Activated CD4-positive, alpha-beta T cell treated with anti-CD3 and anti-CD28 coated beads for 36 hours (primary cell): ENCODE results near the gene PPM1M. TPM values are rescaled to one million over a fixed set of nuclear protein-coding genes. Genes with fewer than 3 reads are reported as not detected.

Source experiments
- ATAC-seq: fragments of 200-7000 bp; cut with Tn5 transposase; one replicate; pipeline ENCODE4 v1.10.0; 2021; ENCODE audit warnings: mild to moderate bottlenecking, moderate library complexity
- CTCF ChIA-PET: fragments of 350-600 bp; sonication (Branson Sonifier 250); formaldehyde crosslinking; loops from one replicate; lab custom pipeline; 2021; ENCODE audit warnings: antibody characterized with exemption; lab: Charles Lee
- POLR2A ChIA-PET: fragments of 350-600 bp; sonication (Branson Sonifier 250); formaldehyde crosslinking; loops from one replicate; lab custom pipeline; 2021; ENCODE audit warnings: antibody characterized with exemption, inconsistent platforms; lab: Charles Lee
- DNase-seq: peaks from one replicate; pipeline ENCODE4 v3.0.0-alpha.2; 2020
- H3K27ac Mint-ChIP-seq: one replicate; pipeline ENCODE4 v1.8.0; 2021; ENCODE audit warnings: mixed read lengths
- H3K27me3 Mint-ChIP-seq: one replicate; pipeline ENCODE4 v1.8.0; 2021; ENCODE audit warnings: mixed read lengths
- H3K36me3 Mint-ChIP-seq: one replicate; pipeline ENCODE4 v1.8.0; 2021; ENCODE audit warnings: low read depth, mixed read lengths
- H3K4me1 Mint-ChIP-seq: one replicate; pipeline ENCODE4 v1.8.0; 2021; ENCODE audit warnings: mixed read lengths
- H3K4me3 Mint-ChIP-seq: one replicate; pipeline ENCODE4 v1.8.0; 2021; ENCODE audit warnings: mild to moderate bottlenecking, moderate library complexity, mixed read lengths
- H3K9me3 Mint-ChIP-seq: one replicate; pipeline ENCODE4 v1.8.0; 2021; ENCODE audit warnings: low read depth, mixed read lengths
- intact Hi-C, 2 experiments: fragments of 100-400 bp; cut with DNase I in 1 of 2; cut with micrococcal nuclease in 1 of 2; formaldehyde crosslinking; loops; one replicate each; pipeline versions ENCODE4 v1.14.2 to v1.15.1; 2022 to 2024; cut with DNase I, micrococcal nuclease
- total RNA-seq, 2 experiments: library from RNA; stranded (reverse); gene quantifications; one replicate each; pipeline ENCODE4 v1.2.3, GENCODE V29; 2021

The PPM1M gene
- total RNA-seq, 2 experiments from 2014 or later: 52.9 to 59.2 TPM

DNA sequence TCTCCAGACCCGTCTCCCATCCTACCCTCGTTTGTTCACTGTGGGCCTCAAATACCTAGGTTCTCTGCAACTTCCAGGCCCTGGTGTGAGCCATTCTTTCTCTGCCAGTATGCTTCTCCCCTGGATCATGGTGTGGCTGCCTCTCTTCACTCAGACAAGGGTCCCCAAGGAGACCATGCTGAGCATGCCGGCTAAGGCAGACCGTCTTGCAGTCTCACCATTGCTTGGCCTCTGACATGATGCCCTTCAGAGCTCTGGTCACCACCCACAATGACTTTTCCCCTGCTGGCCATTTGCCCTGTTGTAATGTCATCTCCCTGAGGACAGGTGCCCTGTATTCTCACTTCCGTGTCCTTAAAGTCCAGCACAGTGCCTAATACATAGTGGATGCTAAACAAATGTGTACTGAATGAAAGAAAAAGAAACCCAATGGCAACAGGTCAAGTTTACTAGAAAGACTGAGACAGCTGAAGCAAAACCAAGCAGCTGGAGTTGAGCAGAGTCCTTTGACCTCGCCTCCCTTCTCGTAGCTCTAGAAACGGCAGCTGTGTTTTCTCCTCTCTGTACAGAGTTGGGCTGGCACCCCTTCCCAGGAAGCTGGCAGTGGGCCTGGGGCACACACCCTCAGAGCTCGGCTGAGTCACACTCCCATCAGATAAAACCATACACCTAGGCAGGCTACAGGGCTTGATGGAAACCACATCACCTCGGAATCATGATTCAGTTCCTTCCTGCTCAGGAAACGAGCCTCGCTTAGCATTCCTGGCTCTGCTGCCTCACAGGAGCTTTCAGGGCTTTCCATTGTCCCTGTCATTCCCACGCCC lies 28.8 kb upstream of the PPM1M start:
- ATAC-seq (peak; percentile 68), DNase-seq (peak; percentile 66)
- ChIA-PET CTCF (interaction anchor here (0.6 to 11.1 kb wide), 14 partner anchors 9 to 310 kb away, joined by 3 to 191 read pairs (median 4); partner anchors contain the start of gene TLR9), POLR2A (interaction anchor here (1.0 kb wide), 1 partner anchor 14 kb away, joined by 3 read pairs; no protein-coding TSS in a partner anchor)
- Mint-ChIP-seq H3K4me3 (peak overlapping the region; percentile 21), H3K36me3 (peaks cover 40% of the 10 kb centered on the region), H3K4me1 (peaks cover 48% of the 10 kb centered on the region), H3K27me3 (no peaks in the 10 kb centered on the region), H3K9me3 (no peaks in the 10 kb centered on the region), H3K27ac (peak overlapping the region; percentile 85)
- intact Hi-C loops: no loop called here

DNA sequence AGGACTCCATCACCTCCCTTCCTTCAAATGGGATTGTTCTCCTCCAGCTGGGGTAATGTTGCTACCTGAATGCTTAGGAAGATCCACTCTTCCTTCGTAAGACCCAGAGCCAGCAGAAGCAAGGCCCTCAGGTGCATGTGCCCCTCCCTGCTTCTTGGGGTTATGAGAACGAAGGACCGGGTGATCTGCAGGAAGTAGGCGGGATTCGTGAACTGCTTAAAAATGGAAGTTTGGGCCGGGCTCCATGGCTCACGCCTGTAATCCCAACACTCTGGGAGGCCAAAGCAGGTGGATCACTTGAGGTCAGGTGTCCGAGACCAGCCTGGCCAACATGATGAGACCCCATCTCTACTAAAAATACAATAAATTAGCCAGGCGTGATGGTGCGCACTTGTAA lies 28.2 kb upstream of the PPM1M start:
- Mint-ChIP-seq H3K27me3 (no peaks in the 10 kb centered on the region), H3K4me1 (peaks cover 54% of the 10 kb centered on the region), H3K36me3 (peaks cover 34% of the 10 kb centered on the region), H3K9me3 (no peaks in the 10 kb centered on the region), H3K27ac (peak overlapping the region; percentile 85), H3K4me3 (peak overlapping the region; percentile 21)
- ATAC-seq: peak; percentile 15
- DNase-seq: no peak
- POLR2A ChIA-PET: no interaction called here
- intact Hi-C loops: no loop called here
- CTCF ChIA-PET: interaction anchor here (0.8 to 11.1 kb wide), 13 partner anchors 8 to 195 kb away, joined by 3 to 191 read pairs (median 4); partner anchors contain the start of gene TLR9

DNA sequence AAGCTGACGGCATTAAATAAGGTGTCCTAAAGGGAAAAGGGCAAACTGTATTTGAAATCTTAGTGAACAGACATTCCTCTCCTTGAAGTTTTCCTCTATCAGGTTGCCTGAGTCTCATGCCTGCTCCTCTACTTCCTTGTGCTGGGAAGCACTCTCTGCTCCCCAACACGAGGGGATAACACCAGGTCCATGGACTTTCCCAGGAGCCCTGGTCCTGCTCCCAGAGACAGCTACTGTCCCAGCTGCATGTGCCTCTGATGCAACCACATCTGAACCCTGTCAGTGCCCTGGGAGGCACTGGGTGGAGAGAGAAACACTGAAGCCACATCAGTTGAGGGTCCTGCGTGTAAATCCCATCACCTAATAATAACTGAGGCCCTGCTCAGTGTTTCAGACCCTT lies 27.5 kb upstream of the PPM1M start:
- ChIA-PET CTCF (interaction anchor here (1.2 to 11.1 kb wide), 8 partner anchors 12 to 137 kb away, joined by 3 to 191 read pairs (median 4); partner anchors contain the start of gene TWF2), POLR2A (interaction anchor here (0.6 kb wide), 1 partner anchor 16 kb away, joined by 3 read pairs; no protein-coding TSS in a partner anchor)
- DNase-seq: peak; percentile 12
- H3K9me3 Mint-ChIP-seq: no peaks in the 10 kb centered on the region
- peaks cover 28% of the 10 kb centered on the region for H3K36me3 Mint-ChIP-seq
- peak overlapping the region; percentile 85 for H3K27ac Mint-ChIP-seq
- intact Hi-C loops: no loop called here
- no peak overlapping the region for H3K4me3 Mint-ChIP-seq
- no peaks in the 10 kb centered on the region for H3K27me3 Mint-ChIP-seq
- peaks cover 61% of the 10 kb centered on the region for H3K4me1 Mint-ChIP-seq
- no peak for ATAC-seq

DNA sequence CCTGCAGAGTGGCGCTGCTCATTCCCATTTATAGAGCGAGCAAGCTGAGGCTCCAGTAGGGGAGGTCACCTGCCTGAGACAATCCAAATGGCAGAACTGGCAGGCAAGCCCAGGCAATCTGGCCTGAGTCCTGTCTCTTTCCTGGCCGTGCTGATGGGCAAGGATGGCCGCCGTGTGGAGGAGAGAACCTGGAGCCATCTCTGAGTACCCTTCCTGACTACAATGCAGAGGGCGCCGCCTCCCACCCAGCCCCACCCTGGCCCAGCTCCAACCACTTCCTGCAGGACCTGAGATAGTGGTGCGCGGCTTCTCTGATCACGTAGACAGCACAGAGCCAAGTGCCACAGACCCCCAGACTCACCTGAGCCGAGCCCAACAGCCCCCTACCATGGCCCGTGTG lies 27.1 kb upstream of the PPM1M start:
- no peaks in the 10 kb centered on the region for H3K9me3 Mint-ChIP-seq
- H3K4me1 Mint-ChIP-seq: peaks cover 65% of the 10 kb centered on the region
- no peak overlapping the region for H3K4me3 Mint-ChIP-seq
- DNase-seq: peak; percentile 65
- H3K36me3 Mint-ChIP-seq: peaks cover 26% of the 10 kb centered on the region
- ChIA-PET CTCF (interaction anchor here (1.2 to 11.1 kb wide), 6 partner anchors 12 to 120 kb away, joined by 3 to 191 read pairs (median 42); partner anchors contain the start of gene TWF2), POLR2A (interaction anchor here (0.6 kb wide), 1 partner anchor 17 kb away, joined by 3 read pairs; no protein-coding TSS in a partner anchor)
- ATAC-seq: no peak
- peak overlapping the region; percentile 85 for H3K27ac Mint-ChIP-seq
- intact Hi-C loops: no loop called here
- H3K27me3 Mint-ChIP-seq: no peaks in the 10 kb centered on the region

DNA sequence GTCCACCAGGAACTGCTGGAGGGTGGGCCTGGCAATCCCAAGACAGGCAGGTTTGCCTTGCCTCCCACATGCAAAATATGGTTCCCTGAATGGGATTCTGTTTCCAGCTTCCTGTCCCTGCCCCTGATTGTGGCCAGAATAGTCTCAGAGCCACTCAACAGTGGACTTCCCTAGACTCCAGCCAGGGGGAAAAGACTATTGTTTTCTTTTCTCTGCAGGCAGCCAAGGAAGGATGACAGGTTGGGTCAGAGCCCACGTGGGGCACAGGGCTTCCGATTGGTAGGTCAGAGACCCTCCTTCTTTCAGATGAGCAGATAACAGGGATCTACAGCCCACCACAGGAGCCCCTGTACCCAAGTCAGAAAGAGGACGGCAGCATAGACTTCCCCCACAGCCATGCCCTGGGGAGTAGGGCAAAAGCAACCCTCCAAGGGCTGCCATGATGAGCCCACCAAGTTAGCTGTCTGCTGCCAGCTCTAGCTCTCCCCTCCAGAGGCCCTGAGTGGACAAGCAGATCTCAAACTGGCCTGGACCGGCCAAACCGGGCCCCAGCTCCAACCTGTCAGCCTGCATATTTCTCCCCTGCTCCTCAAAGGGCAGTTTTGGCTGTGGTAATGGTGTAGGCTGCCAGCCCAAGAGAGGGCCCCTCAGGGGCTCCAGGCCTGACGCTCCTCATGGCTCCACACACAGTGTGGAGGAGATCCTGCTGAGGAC lies 26.5 kb upstream of the PPM1M start:
- CTCF ChIA-PET: interaction anchor here (0.5 to 11.1 kb wide), 16 partner anchors 13 to 959 kb away, joined by 3 to 191 read pairs (median 6); partner anchors contain the start of genes DUSP7, POC1A, TWF2 and WDR82

DNA sequence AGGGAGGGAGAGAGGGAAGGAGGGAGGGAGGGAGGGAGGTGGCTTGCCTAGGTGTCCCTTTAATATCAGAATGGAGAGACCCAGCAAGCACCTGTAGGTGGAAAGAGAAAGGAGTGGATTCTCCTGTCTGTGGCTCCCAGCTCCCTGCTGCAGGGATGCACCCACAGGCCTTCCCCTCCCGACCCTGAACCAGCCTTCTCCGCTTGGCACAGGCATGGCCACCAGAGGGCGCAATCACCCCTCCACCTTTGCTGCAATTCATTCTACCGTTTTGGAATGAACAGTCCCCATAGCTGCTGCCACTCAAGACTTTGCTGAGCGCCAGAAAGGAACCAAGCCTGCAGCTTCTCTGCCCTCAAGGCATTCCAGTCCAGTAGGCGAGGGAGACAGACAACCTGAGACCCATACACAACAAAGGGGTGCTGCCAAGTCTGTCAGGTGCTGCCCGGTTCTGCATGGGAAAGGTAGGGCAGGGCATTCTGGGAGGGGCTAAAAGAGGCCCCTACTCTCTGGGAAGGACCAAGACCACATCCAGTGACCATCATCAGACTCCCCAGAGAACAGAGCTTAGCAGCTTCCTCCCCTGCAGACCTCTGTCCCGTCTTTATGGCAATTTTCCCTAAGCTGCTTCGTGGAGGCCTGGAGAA lies 25.1 kb upstream of the PPM1M start:
- H3K4me1 Mint-ChIP-seq: peaks cover 83% of the 10 kb centered on the region

More for the DNA sequence above, 26.5 kb upstream of the PPM1M start:
- no peak overlapping the region for H3K4me3 Mint-ChIP-seq
- no peaks in the 10 kb centered on the region for H3K27me3 Mint-ChIP-seq
- no peak for ATAC-seq
- POLR2A ChIA-PET: interaction anchor here (0.6 kb wide), 2 partner anchors 60 to 131 kb away, joined by 3 read pairs; no protein-coding TSS in a partner anchor
- peak; percentile 7 for DNase-seq
- peaks cover 20% of the 10 kb centered on the region for H3K36me3 Mint-ChIP-seq
- H3K4me1 Mint-ChIP-seq: peaks cover 71% of the 10 kb centered on the region
- peak overlapping the region; percentile 72 for H3K27ac Mint-ChIP-seq
- no peaks in the 10 kb centered on the region for H3K9me3 Mint-ChIP-seq
- intact Hi-C loops: no loop called here

DNA sequence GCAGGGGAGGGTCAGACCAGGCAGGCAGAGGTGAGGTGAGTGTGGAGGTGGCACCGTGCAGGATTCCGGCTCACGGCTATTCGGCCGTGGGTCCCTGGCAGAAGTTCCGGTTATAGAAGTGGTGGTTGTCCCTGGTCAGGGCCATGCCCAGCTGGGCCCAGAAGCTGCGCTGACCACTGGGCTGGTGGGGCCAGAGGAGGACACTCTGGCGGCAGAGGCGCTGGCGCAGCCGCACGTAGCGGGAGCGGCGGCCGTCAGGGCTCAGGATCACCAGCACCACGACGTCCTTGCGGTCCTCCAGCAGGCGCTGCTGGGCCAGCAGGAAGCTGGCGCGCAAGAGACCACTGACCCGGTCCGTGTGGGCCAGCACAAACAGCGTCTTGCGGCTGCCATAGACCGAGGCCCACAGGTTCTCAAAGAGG lies 24.4 kb upstream of the PPM1M start:
- ChIA-PET CTCF (interaction anchor here (0.6 to 11.1 kb wide), 28 partner anchors 8 to 227 kb away, joined by 3 to 191 read pairs (median 5); partner anchors contain the start of genes DNAH1, GLYCTK, POC1A and PPM1M), POLR2A (interaction anchor here (1.0 to 1.3 kb wide), 3 partner anchors 25 to 58 kb away, joined by 3 to 4 read pairs (median 4); no protein-coding TSS in a partner anchor)
- peak overlapping the region; percentile 64 for H3K4me3 Mint-ChIP-seq
- DNase-seq: peak; percentile 6
- peaks cover 7% of the 10 kb centered on the region for H3K36me3 Mint-ChIP-seq
- H3K9me3 Mint-ChIP-seq: no peaks in the 10 kb centered on the region
- ATAC-seq: no peak
- H3K27me3 Mint-ChIP-seq: no peaks in the 10 kb centered on the region
- intact Hi-C loops: loop anchor here (5.0 to 10.0 kb wide), 3 partner anchors 224 to 226 kb away; partner anchors contain the start of genes SEMA3G (in 2 of the 2) and RPL29 (in 1 of the 2)
- peak overlapping the region; percentile 77 for H3K27ac Mint-ChIP-seq
- peaks cover 88% of the 10 kb centered on the region for H3K4me1 Mint-ChIP-seq

More for the DNA sequence above, 25.1 kb upstream of the PPM1M start:
- H3K27me3 Mint-ChIP-seq: no peaks in the 10 kb centered on the region
- ChIA-PET POLR2A (interaction anchor here (1.0 to 1.2 kb wide), 2 partner anchors 32 to 59 kb away, joined by 3 to 4 read pairs; no protein-coding TSS in a partner anchor), CTCF (interaction anchor here (0.6 to 11.1 kb wide), 34 partner anchors 9 to 960 kb away, joined by 3 to 191 read pairs (median 4); partner anchors contain the start of genes DNAH1, GLYCTK, POC1A and PPM1M)
- peaks cover 9% of the 10 kb centered on the region for H3K36me3 Mint-ChIP-seq
- H3K27ac Mint-ChIP-seq: peak overlapping the region; percentile 29
- peak; percentile 95 for DNase-seq
- H3K9me3 Mint-ChIP-seq: no peaks in the 10 kb centered on the region
- H3K4me3 Mint-ChIP-seq: no peak overlapping the region
- intact Hi-C loops: loop anchor here (1.0 to 10.0 kb wide), 7 partner anchors 58 to 227 kb away; partner anchors contain the start of genes SEMA3G (in 2 of the 2), GLYCTK (in 1 of the 2), RPL29 (in 1 of the 2) and WDR82 (in 1 of the 2)
- peak; percentile 78 for ATAC-seq

DNA sequence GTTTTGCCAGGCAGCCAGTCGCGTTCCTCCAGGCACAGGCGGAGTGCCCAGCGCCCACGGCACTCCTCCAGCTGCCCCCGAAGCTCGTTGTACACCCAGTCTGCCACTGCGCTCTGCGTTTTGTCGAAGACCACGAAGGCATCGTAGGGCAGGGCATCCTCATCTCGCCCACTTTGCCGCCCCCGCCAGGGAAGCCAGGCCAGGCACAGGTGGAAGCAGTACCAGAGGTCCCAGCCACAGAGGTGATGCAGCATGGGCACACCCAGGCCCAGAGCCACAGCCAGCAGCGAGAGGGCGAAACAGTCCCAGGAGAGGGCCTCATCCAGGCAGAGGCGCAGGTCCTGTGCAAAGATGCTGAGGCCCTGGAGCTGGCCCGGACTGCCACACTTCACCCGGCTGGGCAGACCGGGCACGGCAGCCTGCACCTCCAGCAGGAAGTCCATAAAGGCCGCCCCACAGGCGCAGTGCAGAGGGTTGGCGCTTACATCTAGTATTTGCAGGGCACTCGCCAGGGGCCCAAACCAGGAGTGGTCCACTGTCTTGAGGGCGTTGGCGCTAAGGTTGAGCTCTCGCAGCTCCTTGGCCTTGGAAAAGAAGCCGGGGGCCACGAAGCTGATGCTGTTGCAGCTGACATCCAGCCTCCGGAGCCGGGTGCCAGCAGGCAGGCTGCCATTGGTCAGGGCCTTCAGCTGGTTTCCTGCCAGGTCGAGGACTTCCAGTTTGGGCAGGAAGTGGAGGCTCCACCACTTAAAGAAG lies 23.8 kb upstream of the PPM1M start:
- CTCF ChIA-PET: interaction anchor here (0.6 to 11.1 kb wide), 20 partner anchors 10 to 227 kb away, joined by 3 to 191 read pairs (median 6); partner anchors contain the start of gene WDR82
- Mint-ChIP-seq H3K27me3 (no peaks in the 10 kb centered on the region), H3K9me3 (no peaks in the 10 kb centered on the region), H3K36me3 (peaks cover 3% of the 10 kb centered on the region), H3K27ac (peak overlapping the region; percentile 77), H3K4me3 (peak overlapping the region; percentile 64), H3K4me1 (peaks cover 88% of the 10 kb centered on the region)
- POLR2A ChIA-PET: interaction anchor here (0.7 to 1.5 kb wide), 4 partner anchors 25 to 168 kb away, joined by 3 to 5 read pairs (median 4); no protein-coding TSS in a partner anchor
- intact Hi-C loops: loop anchor here (2.0 to 10.0 kb wide), 4 partner anchors 17 to 226 kb away; partner anchors contain the start of genes SEMA3G (in 2 of the 2), RPL29 (in 1 of the 2) and TWF2 (in 1 of the 2)
- peak; percentile 32 for ATAC-seq
- DNase-seq: peak; percentile 75
